Mesenchymal stem cell (in vitro differentiated cells and primary cell): ENCODE results near the gene TECPR2.

Experiments used
- DNase-seq: peaks from one replicate; pipeline ENCODE4 v3.0.0-alpha.2; 2013
- H2AFZ ChIP-seq: one replicate; pipeline ENCODE4 v1.6.1; 2013; ENCODE audit warnings: low read depth, mild to moderate bottlenecking, control low read depth, inconsistent platforms, low read length, moderate library complexity
- H2AK5ac ChIP-seq: 2 replicates; pipeline ENCODE4 v1.6.1; 2013; ENCODE audit warnings: low read length, moderate library complexity, mild to moderate bottlenecking, inconsistent platforms; ENCODE audit not compliant: severe bottlenecking
- H2BK120ac ChIP-seq: one replicate; pipeline ENCODE4 v1.6.1; 2013; ENCODE audit warnings: low read depth, mild to moderate bottlenecking, inconsistent platforms, low read length, moderate library complexity
- H2BK12ac ChIP-seq, 2 experiments: one replicate each; pipeline ENCODE4 v1.6.1; 2013; ENCODE audit warnings: inconsistent platforms in 2 of 2, low read length in 2 of 2, mild to moderate bottlenecking in 2 of 2, moderate library complexity in 2 of 2, control low read depth in 1 of 2
- H2BK15ac ChIP-seq: one replicate; pipeline ENCODE4 v1.6.1; 2013; ENCODE audit warnings: mild to moderate bottlenecking, low read depth, inconsistent platforms; ENCODE audit not compliant: poor library complexity, severe bottlenecking
- H2BK5ac ChIP-seq: 2 replicates; pipeline ENCODE4 v1.6.1; 2013; ENCODE audit warnings: low read depth, mild to moderate bottlenecking, low read length, control low read depth, inconsistent platforms; ENCODE audit not compliant: poor library complexity, severe bottlenecking
- H3K14ac ChIP-seq, 2 experiments: one replicate each; pipeline ENCODE4 v1.6.1; 2013; ENCODE audit warnings: inconsistent platforms in 2 of 2, low read length in 2 of 2, control low read depth in 1 of 2, mild to moderate bottlenecking in 1 of 2, moderate library complexity in 1 of 2
- H3K18ac ChIP-seq, 2 experiments: one replicate each; pipeline ENCODE4 v1.6.1; 2013; ENCODE audit warnings: inconsistent platforms in 2 of 2, low read length in 2 of 2, control low read depth in 1 of 2, low read depth in 1 of 2, mild to moderate bottlenecking in 1 of 2
- H3K23ac ChIP-seq, 2 experiments: one replicate each; pipeline ENCODE4 v1.6.1; 2013; ENCODE audit warnings: inconsistent platforms in 2 of 2, low read length in 2 of 2, mild to moderate bottlenecking in 2 of 2, moderate library complexity in 2 of 2, control low read depth in 1 of 2
- H3K27ac ChIP-seq: 2 replicates; pipeline ENCODE4 v1.5.1; 2013; ENCODE audit warnings: mild to moderate bottlenecking, moderate library complexity, low read length, control low read depth, inconsistent platforms; ENCODE audit not compliant: poor library complexity, severe bottlenecking
- H3K27me3 ChIP-seq, 2 experiments: 2 replicates each; pipeline versions ENCODE4 v1.6.1 to v1.7.0; 2013; ENCODE audit warnings: low read length in 2 of 2, mild to moderate bottlenecking in 2 of 2, moderate library complexity in 2 of 2, control low read depth in 1 of 2, inconsistent platforms in 1 of 2; ENCODE audit not compliant: control insufficient read depth in 1 of 2, insufficient read depth in 1 of 2
- H3K36me3 ChIP-seq, 2 experiments: 2 replicates each; pipeline versions ENCODE4 v1.6.1 to v1.7.0; 2013; ENCODE audit warnings: low read length in 2 of 2, control low read depth in 1 of 2, inconsistent platforms in 1 of 2, low read depth in 1 of 2, mild to moderate bottlenecking in 1 of 2; ENCODE audit not compliant: insufficient read depth in 2 of 2, control insufficient read depth in 1 of 2
- H3K4ac ChIP-seq, 2 experiments: one replicate each; pipeline ENCODE4 v1.6.1; 2013; ENCODE audit warnings: inconsistent platforms in 2 of 2, low read length in 2 of 2, mild to moderate bottlenecking in 2 of 2, moderate library complexity in 2 of 2, control low read depth in 1 of 2, low read depth in 1 of 2
- H3K4me1 ChIP-seq: 2 replicates; pipeline ENCODE4 v1.6.1; 2013; ENCODE audit warnings: low read depth, low read length, control low read depth; ENCODE audit not compliant: control insufficient read depth, insufficient read depth
- H3K4me2 ChIP-seq: 2 replicates; pipeline ENCODE4 v1.6.1; 2013; ENCODE audit warnings: low read length, mild to moderate bottlenecking, inconsistent platforms; ENCODE audit not compliant: poor library complexity, severe bottlenecking
- H3K4me3 ChIP-seq, 2 experiments: 2 replicates each; pipeline versions ENCODE4 v1.5.1 to v1.7.0; 2013; ENCODE audit warnings: low read length in 2 of 2, mild to moderate bottlenecking in 2 of 2, control low read depth in 1 of 2, low read depth in 1 of 2; ENCODE audit not compliant: insufficient read depth in 1 of 2
- H3K79me1 ChIP-seq: replicated peaks from 2 replicates; pipeline ENCODE4 v1.6.1; 2013; ENCODE audit warnings: mild to moderate bottlenecking, control low read depth, low read length, inconsistent platforms; ENCODE audit not compliant: poor library complexity, severe bottlenecking
- H3K9ac ChIP-seq: 2 replicates; pipeline ENCODE4 v1.7.0; 2013; ENCODE audit warnings: mild to moderate bottlenecking, low read length, moderate library complexity
- H3K9me3 ChIP-seq: 2 replicates; pipeline ENCODE4 v1.7.0; 2013; ENCODE audit warnings: mild to moderate bottlenecking, low read length; ENCODE audit not compliant: control insufficient read depth
- H4K8ac ChIP-seq: one replicate; pipeline ENCODE4 v1.6.1; 2013; ENCODE audit warnings: inconsistent platforms, mild to moderate bottlenecking, low read length, moderate library complexity
- H4K91ac ChIP-seq: one replicate; pipeline ENCODE4 v1.6.1; 2013; ENCODE audit warnings: mild to moderate bottlenecking, low read length, inconsistent platforms
- WGBS: methylation state at CpG from one replicate; pipeline ENCODE4 v1.1.7; 2013; ENCODE audit warnings: mixed read lengths; 5-methylcytosine and 5-hydroxymethylcytosine counted together

TECPR2 gene

DNA sequence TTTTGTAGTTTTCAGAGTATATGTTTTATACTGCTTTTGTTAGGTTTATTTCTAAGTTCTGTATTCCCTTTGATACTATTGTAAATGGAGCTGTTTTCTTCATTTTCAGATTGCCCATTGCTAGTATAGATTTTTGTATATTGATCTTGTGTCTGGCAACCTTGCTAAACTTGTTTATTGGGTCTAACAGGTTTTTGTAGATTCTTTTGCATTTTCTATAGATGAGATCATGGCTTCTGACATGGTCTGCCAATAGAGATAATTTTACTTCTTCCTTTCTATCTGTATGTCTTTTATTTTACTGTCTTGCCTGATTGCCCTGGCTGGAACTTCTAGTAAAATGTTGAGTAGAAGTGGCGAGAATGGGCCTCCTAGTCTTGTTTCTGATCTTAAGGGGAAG is 106.5 kb downstream of the TECPR2 start:
- WGBS = 100% methylated on average over 1 of the region's 1 CpG
- Histone ChIP-seq H2AFZ (no peak overlapping the region), H3K4me3 (no peak overlapping the region), H3K14ac (no peak overlapping the region), H2BK15ac (no peak overlapping the region), H3K79me1 (peaks cover 4% of the 10 kb centered on the region), H3K9me3 (no peaks in the 10 kb centered on the region), H2BK12ac (no peak overlapping the region), H3K18ac (no peak overlapping the region), H3K23ac (no peak overlapping the region), H2BK120ac (no peak overlapping the region), H3K36me3 (peaks cover 32 to 63% of the 10 kb centered on the region in 2 experiments), H2AK5ac (no peak overlapping the region), H3K27ac (no peak overlapping the region), H3K4me1 (no peaks in the 10 kb centered on the region), H3K9ac (no peak overlapping the region), H4K91ac (no peak overlapping the region), H3K27me3 (no peaks in the 10 kb centered on the region), H4K8ac (no peak overlapping the region), H3K4me2 (no peak overlapping the region), H2BK5ac (no peak overlapping the region), H3K4ac (no peak overlapping the region)
- no peak for DNase-seq

DNA sequence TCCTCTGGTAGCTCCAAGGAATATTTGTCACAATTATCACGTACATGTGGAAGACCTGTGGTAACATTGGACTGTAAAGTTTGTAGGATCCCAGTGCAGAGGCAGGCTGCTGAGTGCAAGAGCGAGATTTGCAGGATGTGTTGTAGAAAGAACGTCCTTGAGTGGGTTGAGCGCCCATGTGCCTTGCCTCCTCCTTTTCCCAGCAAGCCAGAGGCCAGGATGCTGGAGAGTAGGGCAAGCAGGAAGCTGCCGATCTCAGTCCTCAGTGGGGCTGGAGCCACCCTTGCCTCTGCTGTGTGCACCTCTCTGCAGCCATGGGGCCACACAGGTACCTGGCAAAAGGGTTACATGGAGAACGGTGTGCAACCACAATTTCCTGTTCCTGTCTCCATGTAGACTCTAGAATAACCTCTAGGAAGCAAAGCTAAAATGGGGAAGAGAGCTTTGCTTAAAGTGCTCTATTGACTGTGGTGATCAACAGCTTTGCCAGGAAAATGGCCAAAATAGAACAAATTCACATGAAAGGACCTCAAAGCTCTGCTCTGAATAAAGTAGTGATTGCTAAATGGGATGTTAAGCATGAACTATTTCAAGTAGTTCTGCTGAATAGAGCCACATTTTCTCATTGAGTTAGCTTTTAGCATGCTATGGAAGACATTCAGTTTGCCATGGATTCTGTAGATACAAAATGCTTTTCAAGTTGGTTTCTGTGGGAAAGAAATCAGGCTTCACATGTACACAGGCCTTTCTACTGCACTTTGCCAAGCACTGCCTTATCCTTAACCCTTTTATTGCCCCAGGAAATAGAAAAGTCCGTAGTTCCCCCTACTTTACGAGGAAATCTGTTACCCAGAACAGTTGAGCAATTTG is 109.4 kb downstream of the TECPR2 start:
- Histone ChIP-seq H3K9me3 (no peaks in the 10 kb centered on the region), H3K36me3 (peaks cover 22 to 45% of the 10 kb centered on the region in 2 experiments), H4K8ac (no peak overlapping the region), H3K4ac (no peak overlapping the region), H3K4me3 (no peak overlapping the region), H2BK120ac (no peak overlapping the region), H2AK5ac (no peak overlapping the region), H3K9ac (no peak overlapping the region), H4K91ac (no peak overlapping the region), H3K27ac (no peak overlapping the region), H2AFZ (no peak overlapping the region), H3K23ac (no peak overlapping the region), H3K79me1 (peaks cover 7% of the 10 kb centered on the region), H2BK12ac (no peak overlapping the region), H3K27me3 (no peaks in the 10 kb centered on the region), H3K18ac (no peak overlapping the region), H3K4me2 (no peak overlapping the region), H2BK15ac (no peak overlapping the region), H2BK5ac (no peak overlapping the region), H3K4me1 (no peaks in the 10 kb centered on the region), H3K14ac (no peak overlapping the region)
- no peak for DNase-seq
- 91% methylated on average over 8 of the region's 8 CpGs for WGBS

DNA sequence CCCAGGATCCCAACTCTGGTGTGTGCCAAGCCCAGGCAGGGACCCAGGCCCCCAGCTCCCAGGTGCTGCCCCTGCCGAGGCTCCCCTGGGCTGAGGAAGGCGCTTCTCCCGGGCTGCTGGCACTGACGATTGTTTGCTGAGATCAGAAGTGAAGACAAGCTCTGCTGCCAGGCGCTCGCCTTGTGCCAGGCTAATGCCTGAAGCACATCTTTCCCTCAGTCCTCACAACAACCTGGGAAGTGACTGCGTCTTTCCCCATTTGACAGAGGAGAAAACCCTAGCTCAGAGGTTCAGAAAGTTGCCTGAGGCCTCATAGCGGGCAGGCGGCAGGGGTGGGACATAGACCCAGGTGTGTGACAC is 110.0 kb downstream of the TECPR2 start:
- no peak overlapping the region for H2AK5ac ChIP-seq
- no peak overlapping the region for H3K9ac ChIP-seq
- H3K79me1 ChIP-seq = peaks cover 7% of the 10 kb centered on the region
- H3K27me3 ChIP-seq = no peaks in the 10 kb centered on the region
- no peak overlapping the region for H3K4me2 ChIP-seq
- H3K18ac ChIP-seq = no peak overlapping the region
- 98% methylated on average over 9 of the region's 9 CpGs for WGBS
- H3K23ac ChIP-seq = no peak overlapping the region
- H4K8ac ChIP-seq = no peak overlapping the region
- H2BK12ac ChIP-seq = peak overlapping the region in 1 of 2 experiments; percentile 18
- no peak for DNase-seq
- no peak overlapping the region for H3K4ac ChIP-seq
- no peak overlapping the region for H3K27ac ChIP-seq
- H4K91ac ChIP-seq = no peak overlapping the region
- H2BK5ac ChIP-seq = no peak overlapping the region
- H3K9me3 ChIP-seq = no peaks in the 10 kb centered on the region
- H3K4me3 ChIP-seq = no peak overlapping the region
- peak overlapping the region in 1 of 2 experiments; percentile 48 for H3K14ac ChIP-seq
- peaks cover 21 to 40% of the 10 kb centered on the region in 2 experiments for H3K36me3 ChIP-seq
- H2BK120ac ChIP-seq = no peak overlapping the region
- H2BK15ac ChIP-seq = no peak overlapping the region
- no peaks in the 10 kb centered on the region for H3K4me1 ChIP-seq
- H2AFZ ChIP-seq = no peak overlapping the region

DNA sequence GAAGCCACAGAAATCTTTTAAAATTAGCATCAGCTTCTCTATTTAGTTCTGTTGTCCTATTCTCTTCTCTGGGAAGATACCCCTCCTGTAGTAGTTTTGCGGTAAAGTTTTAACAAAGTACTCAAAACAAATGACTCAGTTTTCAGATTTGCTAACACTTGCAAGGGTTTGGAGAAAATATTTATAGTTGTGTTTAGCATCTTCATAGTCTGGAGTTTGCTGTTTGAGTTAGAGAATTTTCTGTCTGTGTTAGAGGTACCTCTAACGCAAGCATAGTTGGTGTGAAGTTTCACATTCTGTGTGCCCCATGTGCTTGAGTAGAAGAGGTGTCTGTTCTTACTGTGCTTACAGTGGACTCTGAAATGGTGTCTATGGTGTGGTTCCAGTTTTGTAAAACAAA is 110.8 kb downstream of the TECPR2 start:
- Histone ChIP-seq H3K4me3 (no peak overlapping the region), H3K9me3 (no peaks in the 10 kb centered on the region), H2BK120ac (no peak overlapping the region), H2BK12ac (no peak overlapping the region), H3K4ac (no peak overlapping the region), H3K14ac (no peak overlapping the region), H2BK5ac (no peak overlapping the region), H3K9ac (no peak overlapping the region), H3K27ac (no peak overlapping the region), H3K79me1 (peaks cover 8% of the 10 kb centered on the region), H3K18ac (no peak overlapping the region), H4K8ac (no peak overlapping the region), H2AFZ (no peak overlapping the region), H2BK15ac (no peak overlapping the region), H3K4me1 (no peaks in the 10 kb centered on the region), H3K23ac (no peak overlapping the region), H3K4me2 (no peak overlapping the region), H4K91ac (no peak overlapping the region), H3K36me3 (peaks cover 17 to 36% of the 10 kb centered on the region in 2 experiments), H3K27me3 (no peaks in the 10 kb centered on the region), H2AK5ac (no peak overlapping the region)
- 87% methylated on average over 1 of the region's 2 CpGs for WGBS
- peak; percentile 33 for DNase-seq
